ENCODE data around the gene RDX. TPM values are rescaled to one million over a fixed set of nuclear protein-coding genes. Genes with fewer than 3 reads are reported as not detected.

Gene RDX
- total and polyA plus RNA-seq, 2 donors (not counting 1 experiment from before 2014, with no cell fraction given): 4.4 to 34.8 TPM

DNA sequence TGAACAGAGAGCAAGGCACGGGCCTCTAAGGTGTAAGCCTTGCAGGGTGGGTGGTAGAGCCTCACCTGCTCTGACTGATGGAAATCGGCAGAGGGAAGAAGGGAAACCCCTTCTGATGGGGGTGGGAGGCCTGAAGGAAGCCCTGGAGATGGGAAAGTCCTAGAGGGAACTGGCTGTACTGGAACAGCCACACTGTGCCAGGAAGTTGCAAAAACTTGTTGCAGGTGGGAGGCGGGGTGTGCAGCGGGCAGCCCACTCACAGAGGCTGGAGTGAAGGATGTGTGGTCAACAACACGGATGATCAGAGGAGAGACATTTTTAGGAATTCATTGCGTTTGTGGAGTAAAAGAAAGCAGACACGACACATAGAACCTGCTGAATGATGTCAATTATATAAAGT is 112.0 kb downstream of the RDX start:
- intact Hi-C loops (cut with micrococcal nuclease): no loop called here
- ATAC-seq (ENCODE audit: low read depth) (no peak), DNase-seq (no peak)
- Mint-ChIP-seq H3K27me3 (peaks cover 54% of the 10 kb centered on the region), H3K9me3 (ENCODE audit: insufficient read depth) (no peaks in the 10 kb centered on the region), H3K4me1 (no peaks in the 10 kb centered on the region), H3K27ac (no peak overlapping the region), H3K4me3 (no peak overlapping the region)
- Histone ChIP-seq H3K27ac (ENCODE audit: low read length in 2 of 2) (no peak overlapping the region), H3K79me2 (ENCODE audit: control insufficient read depth, insufficient read depth, low read length) (no peaks in the 10 kb centered on the region), H4K20me1 (ENCODE audit: control insufficient read depth, insufficient read depth, low read length, poor library complexity, severe bottlenecking) (no peaks in the 10 kb centered on the region), H3K9me3 (ENCODE audit: control extremely low read depth in 1 of 3, control insufficient read depth in 2 of 3, insufficient read depth in 1 of 3, low read length in 2 of 3) (no peaks in the 10 kb centered on the region), H3K4me1 (ENCODE audit: control insufficient read depth in 2 of 2, insufficient read depth in 2 of 2, low read length in 2 of 2) (no peaks in the 10 kb centered on the region), H3K4me2 (replicated peaks; ENCODE audit: low read depth, low read length, poor library complexity, severe bottlenecking) (no peak overlapping the region), H3K36me3 (replicated peaks in 1 of 2; ENCODE audit: control extremely low read depth in 1 of 2, control insufficient read depth in 1 of 2, extremely low read depth in 1 of 2, insufficient read depth in 2 of 2, low read length in 1 of 2) (no peaks in the 10 kb centered on the region), H2AFZ (ENCODE audit: insufficient read depth, low read depth, low read length, poor library complexity, severe bottlenecking) (no peak overlapping the region), H3K27me3 (replicated peaks in 1 of 4; ENCODE audit: control extremely low read depth in 1 of 4, control insufficient read depth in 3 of 4, insufficient read depth in 4 of 4, low read length in 3 of 4) (peaks cover 0 to 18% (median 5%) of the 10 kb centered on the region in 4 experiments), H3K9ac (ENCODE audit: low read length) (no peak overlapping the region), H3K4me3 (ENCODE audit: control extremely low read depth in 1 of 5, extremely low read depth in 1 of 5, insufficient read depth in 1 of 5, low read depth in 2 of 5, low read length in 4 of 5) (no peak overlapping the region)
- TF ChIP-seq EZH2 (IDR thresholded peaks at IDR 0.05; ENCODE audit: borderline replicate concordance, insufficient read depth, low read depth, low read length, poor library complexity, severe bottlenecking): no peak
- TF ChIP-seq CTCF (IDR thresholded peaks at IDR 0.05): no peak
- ChIA-PET CTCF (no interaction called here), POLR2A (no interaction called here)
- 85% methylated on average over 4 of the region's 7 CpGs for WGBS (ENCODE audit: insufficient coverage)

- ChIA-PET CTCF (interaction anchor here (1.6 kb wide), 1 partner anchor 18 kb away, joined by 3 read pairs; no protein-coding TSS in a partner anchor), POLR2A (no interaction called here)
- no peak overlapping the region for H3K4me3 ChIP-seq (ENCODE audit: control extremely low read depth in 1 of 5, extremely low read depth in 1 of 5, insufficient read depth in 1 of 5, low read depth in 2 of 5, low read length in 4 of 5)
- H3K9ac ChIP-seq (ENCODE audit: low read length): no peak overlapping the region
- H3K9me3 ChIP-seq (ENCODE audit: control extremely low read depth in 1 of 3, control insufficient read depth in 2 of 3, insufficient read depth in 1 of 3, low read length in 2 of 3): no peaks in the 10 kb centered on the region
- 92% methylated on average over 4 of the region's 5 CpGs for WGBS (ENCODE audit: insufficient coverage)
- H3K4me1 ChIP-seq (ENCODE audit: control insufficient read depth in 2 of 2, insufficient read depth in 2 of 2, low read length in 2 of 2): no peaks in the 10 kb centered on the region
- Mint-ChIP-seq H3K4me3 (no peak overlapping the region), H3K27ac (no peak overlapping the region), H3K4me1 (no peaks in the 10 kb centered on the region), H3K27me3 (peaks cover 43% of the 10 kb centered on the region), H3K9me3 (ENCODE audit: insufficient read depth) (no peaks in the 10 kb centered on the region)
- no peak for DNase-seq
- no peaks in the 10 kb centered on the region for H4K20me1 ChIP-seq (ENCODE audit: control insufficient read depth, insufficient read depth, low read length, poor library complexity, severe bottlenecking)
- TF ChIP-seq EZH2 (IDR thresholded peaks at IDR 0.05; ENCODE audit: borderline replicate concordance, insufficient read depth, low read depth, low read length, poor library complexity, severe bottlenecking) (no peak), CTCF (IDR thresholded peaks at IDR 0.05) (no peak)
- H2AFZ ChIP-seq (ENCODE audit: insufficient read depth, low read depth, low read length, poor library complexity, severe bottlenecking): no peak overlapping the region
- H3K36me3 ChIP-seq (replicated peaks in 1 of 2; ENCODE audit: control extremely low read depth in 1 of 2, control insufficient read depth in 1 of 2, extremely low read depth in 1 of 2, insufficient read depth in 2 of 2, low read length in 1 of 2): no peaks in the 10 kb centered on the region
- no peak overlapping the region for H3K4me2 ChIP-seq (replicated peaks; ENCODE audit: low read depth, low read length, poor library complexity, severe bottlenecking)
- no peak for ATAC-seq (ENCODE audit: low read depth)
- no peaks in the 10 kb centered on the region for H3K79me2 ChIP-seq (ENCODE audit: control insufficient read depth, insufficient read depth, low read length)
- no peak overlapping the region for H3K27ac ChIP-seq (ENCODE audit: low read length in 2 of 2)
- peaks cover 0 to 18% (median 5%) of the 10 kb centered on the region in 4 experiments for H3K27me3 ChIP-seq (replicated peaks in 1 of 4; ENCODE audit: control extremely low read depth in 1 of 4, control insufficient read depth in 3 of 4, insufficient read depth in 4 of 4, low read length in 3 of 4)
- intact Hi-C loops (cut with micrococcal nuclease): no loop called here
These were observed 113.5 kb downstream of the RDX start for GRCh38 chr11:110182886-110183285.
